HG02884 (cell line): ENCODE measurements around the gene STX4.

Experiments
- ATAC-seq: cut with Tn5 transposase; IDR thresholded peaks from one replicate; pipeline ENCODE4 v1.9.1; 2021; ENCODE audit warnings: mild to moderate bottlenecking, moderate library complexity; ENCODE audit not compliant: unreplicated experiment

The STX4 gene

DNA sequence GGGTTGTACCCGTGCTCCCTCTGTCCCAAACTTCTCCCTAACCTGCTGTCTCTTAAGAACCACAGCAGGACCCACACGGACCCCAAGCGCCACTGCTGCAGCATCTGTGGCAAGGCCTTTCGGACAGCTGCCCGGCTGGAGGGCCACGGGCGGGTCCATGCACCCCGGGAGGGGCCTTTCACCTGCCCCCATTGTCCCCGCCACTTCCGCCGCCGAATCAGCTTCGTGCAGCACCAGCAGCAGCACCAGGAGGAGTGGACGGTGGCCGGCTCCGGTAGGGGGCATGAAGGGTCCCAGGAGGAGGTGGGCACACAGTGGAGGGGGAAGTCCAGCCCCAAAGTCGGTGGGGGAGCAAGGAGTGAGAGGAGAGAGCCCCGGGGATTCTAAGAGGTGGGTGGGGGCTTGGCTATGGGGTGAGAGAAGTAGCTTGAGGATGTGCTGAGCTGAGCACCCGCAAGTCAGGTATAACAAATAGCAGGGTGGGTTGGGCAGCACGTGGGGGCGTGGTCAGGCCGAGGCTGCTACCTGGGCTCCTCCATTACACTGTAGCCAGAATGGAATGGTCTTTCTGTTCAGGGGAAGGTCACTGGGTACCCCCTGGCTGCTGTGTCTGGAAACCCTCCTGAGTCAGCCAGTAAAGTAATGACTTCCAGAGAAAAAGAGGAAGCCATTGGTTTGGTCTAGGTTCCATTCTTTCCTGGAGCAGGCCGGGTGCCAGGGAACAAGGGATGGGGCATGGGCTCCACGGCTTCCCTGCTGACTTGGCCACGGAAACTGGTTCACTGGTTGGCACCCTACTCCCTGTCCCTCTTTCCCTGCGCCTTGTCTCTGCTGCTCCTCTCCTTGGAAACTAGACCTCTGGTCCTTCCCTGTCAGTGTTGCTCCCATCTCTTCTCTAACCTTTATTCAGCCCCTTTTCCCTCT is 48.3 kb downstream of the STX4 start:
- no peak for ATAC-seq

DNA sequence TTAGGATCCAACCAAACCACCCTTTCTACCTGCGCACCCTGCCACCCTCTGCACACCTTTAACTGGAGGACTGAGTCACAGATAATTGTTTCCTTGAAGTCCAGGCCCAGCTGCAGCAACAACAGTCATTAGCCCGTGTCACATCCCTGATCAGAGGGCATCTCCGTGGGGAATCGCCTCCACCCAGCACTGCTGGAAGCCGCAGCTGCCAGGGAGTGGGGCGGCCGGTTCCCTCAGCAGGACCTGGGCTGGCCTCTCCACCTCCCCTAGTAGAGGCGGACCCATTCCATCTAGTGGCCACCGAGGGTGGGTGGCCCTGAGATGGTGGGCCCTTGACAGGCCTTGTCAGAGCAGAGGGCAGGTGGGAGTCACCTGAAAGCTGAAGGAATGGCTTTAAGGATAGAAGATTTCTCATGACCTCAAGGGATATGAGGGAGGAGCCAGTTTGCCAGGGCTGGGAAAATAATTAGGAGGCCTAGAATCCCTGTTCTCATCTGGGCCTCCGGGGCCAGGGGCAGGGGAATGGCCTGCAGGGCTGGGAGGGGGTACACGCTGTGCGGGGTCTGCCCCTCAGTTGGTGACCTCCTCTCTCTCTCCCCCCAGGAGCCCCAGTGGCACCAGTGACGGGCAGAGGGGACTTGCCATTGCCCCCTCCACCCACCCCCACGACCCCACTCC is 49.1 kb downstream of the STX4 start:
- no peak for ATAC-seq

DNA sequence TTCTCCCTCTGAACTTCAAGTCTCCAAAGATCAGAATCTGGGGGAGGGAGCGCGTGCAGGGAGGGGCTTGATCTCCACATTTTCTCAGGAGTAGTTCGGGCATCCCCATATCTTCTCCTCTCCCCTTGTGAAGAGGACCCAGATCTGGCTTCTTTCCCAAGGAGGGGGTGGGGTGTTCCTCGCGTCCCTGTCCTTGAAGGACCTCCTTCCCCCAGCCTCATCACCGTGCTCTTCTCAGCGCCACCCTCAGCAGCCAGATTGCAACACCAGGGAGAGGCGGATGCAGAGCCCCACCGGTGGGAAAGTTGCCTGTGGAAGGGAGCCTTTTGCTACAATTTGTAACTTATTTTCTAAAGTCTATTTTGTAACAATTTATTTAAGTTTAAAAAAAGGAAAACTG is 49.7 kb downstream of the STX4 start:
- no peak for ATAC-seq

DNA sequence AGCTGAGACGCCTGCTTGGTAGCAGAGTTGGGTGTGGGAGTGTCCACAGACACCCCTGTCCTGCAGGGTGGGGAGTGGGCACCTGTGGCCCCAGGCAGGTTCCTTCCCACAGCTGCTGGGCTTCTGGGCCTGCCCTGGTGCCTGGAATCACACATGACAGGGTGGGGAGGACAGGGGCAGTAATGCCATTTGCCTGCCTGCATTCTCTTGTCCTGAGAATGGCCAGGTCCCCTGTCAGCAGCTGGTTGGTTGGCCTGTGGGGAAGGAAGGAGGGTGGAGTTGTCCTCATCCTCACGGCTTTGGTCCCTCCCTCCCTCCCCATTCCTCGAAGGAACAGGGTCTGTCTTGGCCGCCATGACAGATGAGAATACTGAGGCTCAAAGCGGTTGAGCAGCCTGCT is 50.2 kb downstream of the STX4 start:
- no peak for ATAC-seq

DNA sequence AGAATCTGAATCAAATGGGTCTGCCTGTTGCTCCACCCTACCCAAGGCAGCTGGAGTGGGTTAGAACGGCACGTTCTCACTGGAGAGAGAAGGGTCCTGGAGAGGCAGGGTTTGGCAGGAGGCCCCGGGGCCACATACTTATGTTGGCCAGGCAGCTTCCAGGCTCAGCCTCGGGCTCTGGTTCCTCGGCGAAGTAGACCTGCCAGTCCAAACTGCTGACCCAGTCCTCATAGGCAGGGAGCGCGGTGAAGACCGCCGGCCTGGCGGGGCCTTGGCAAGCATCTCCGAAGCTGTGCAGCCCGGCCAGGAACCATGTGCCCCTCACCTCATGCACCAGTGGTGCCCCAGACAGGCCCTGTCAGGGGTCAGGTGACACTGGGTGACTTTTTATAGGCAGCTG is 50.6 kb downstream of the STX4 start:
- no peak for ATAC-seq

DNA sequence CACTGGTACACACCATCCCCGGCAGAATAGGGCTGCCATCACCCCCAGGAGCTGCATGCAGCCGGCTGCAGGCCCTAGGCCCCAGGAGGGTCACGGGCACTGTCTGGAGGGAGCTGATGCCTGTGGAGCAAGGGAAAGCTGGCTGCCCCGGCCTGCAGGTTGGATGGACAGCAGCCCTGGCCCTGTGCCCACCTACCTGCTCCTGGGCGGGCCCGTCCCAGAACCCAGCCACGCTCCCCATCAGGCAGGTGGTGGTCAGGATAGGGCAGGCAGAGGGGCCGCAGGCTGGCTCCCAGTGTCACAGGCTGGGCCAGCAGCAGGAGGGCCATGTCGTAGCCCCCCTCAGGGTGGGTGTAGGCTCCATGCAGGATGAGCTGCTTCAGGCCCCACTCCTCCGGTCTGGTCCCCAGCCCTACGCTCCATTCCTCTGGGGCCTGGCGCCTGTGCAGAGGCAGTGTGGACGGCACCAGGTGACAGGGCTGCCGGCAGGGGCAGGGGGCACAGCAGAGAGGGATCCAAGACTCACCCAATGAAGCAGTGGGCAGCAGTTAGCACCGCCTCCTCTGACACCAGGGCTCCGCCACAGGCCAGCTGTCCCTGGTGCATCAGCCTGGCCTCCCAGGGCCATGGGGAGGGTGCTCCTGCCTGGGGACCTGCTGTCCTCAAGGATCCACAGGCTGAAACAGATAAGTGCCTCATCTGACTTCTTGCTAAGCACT is 51.4 kb downstream of the STX4 start:
- no peak for ATAC-seq

DNA sequence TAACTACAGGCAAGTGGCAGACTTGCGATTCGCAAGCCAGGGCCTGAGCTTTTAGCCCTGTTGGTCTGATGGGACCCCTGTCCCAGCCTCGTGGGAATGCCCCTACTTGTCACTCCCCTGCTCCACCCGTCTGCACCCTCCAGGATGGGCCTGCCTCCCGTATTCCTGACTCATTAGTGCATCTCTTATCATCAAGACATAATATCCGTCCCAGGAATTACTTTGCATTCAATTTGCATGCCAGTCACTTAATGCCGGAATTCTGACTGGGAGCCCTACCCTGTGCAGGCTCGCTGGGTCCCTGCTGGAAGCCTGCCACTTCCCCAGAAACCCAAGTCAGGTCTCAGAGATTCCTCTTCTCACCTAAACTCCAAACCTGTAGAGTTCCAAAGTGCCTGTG is 52.1 kb downstream of the STX4 start:
- ATAC-seq = no peak

DNA sequence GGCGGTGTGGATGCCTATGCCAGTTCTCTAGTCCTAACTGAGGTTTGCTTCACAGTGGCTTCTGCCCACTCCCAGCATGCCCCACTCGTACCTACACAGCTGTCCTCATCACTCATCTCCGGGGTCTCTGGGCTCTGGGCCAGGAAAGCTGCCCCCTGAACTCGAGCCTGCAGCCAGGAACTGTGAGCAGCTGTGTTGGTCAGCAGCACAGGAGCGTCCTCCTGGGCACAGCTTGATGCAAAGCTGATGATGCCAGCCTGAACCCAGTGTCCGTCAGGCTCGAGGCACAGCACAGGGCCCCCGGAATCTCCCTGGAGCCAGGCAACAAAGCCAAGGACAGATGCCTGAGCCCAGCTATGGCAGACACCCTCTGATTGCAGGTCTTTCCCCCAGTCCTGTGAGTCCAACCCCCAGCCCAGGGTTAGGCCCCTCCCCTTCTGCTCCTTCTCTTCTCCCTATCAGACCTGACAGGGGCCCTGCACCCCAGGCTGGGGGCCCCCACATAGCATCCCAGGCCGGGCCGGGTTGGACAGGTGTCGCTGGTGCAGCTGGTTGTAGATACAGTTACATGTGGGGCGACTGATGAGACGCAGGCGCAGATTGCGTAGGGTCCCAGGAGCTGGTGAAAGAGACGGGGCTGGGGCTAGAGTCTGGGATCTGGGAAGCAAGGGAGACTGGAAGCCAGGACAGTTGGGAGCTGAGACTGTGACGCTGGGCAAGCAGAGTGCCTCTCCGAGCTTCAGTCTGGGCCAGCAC is 52.7 kb downstream of the STX4 start:
- no peak for ATAC-seq

DNA sequence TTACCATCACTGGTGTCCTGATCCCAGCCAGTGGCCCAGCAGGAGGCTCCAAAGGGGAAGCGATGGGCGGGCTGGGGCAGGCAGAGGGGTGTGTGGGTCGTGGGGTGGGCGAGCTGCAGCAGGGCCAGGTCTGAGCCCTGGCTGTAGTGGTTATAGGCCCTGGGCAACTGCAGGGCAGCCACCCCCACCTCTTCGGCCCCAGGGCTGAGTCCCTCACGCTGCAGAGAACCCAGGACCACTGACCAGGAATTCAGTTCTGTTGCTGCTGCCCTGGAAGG is 53.2 kb downstream of the STX4 start:
- ATAC-seq = no peak

DNA sequence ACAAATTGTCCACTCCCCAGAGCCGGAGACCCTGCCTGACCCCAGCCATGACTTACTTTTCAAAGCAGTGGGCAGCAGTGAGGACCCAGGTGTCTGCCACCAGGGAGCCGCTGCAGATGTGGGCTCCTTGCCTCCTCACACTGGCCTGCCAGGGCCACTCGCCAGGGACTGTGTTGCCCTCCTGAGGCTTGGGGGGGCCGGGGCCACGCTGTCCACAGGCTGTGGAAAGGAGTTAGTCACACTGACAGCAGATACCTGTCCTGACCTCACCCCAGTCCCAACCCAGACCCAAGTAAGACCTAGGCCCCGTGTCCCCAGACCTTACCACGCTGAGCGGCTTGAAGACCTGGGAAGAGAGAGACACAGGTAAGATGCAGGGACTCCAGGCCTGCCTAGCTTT is 54.1 kb downstream of the STX4 start:
- ATAC-seq = no peak

DNA sequence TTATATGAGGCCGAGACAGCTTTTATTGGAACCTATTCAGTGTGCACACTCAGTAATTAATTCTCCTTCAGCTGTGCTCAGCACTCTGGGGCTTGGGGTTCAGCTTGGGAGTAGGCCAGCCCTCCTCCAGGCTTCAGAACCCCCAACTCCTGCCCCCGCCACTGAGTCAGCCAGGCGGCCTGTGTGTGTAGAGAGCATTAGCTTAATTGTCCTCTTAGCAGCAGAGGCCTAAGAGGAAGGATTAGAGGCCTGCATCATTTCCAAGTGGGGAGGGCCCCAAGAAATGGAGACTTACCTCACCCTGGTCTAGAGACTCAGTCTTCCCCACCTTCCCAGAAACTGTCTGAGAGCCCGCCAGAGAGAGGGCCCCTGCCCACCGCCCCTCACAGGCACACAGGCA is 54.6 kb downstream of the STX4 start:
- no peak for ATAC-seq

DNA sequence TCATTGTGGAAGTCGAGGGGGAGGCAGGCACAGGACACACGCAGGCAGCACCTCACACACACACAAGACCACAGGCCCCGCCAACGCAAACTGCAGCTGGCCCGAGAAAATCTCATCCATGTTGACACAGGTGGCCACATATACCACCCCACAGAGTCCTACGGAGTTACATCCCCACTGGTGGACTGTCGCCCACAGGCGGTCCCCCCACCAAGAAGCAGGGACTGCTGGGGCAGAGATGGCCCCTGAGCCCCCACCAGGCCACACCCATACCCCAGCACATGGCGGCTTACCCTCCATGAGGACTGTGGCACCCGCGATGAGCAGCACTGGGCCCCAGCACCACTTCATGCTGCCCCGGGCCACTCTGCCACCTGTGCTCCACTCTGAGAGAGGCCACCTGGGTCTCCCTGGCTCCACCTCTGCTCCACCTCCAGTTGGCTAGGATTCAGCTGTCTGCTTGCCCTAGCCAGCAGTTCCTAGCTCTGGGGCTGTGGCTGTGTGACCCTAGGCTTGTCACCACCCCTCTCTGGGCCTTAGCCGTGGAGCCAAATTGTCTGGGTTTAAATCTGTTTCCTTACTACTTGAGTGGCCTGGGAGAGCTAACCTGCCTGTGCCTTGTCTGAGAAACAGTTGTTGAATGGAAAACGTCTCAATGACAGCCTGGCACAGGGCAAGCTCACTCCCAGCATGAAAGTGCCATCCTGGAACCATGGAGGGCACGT is 55.3 kb downstream of the STX4 start, which contains the start of gene PRSS53:
Gene PRSS53 (minus strand): TSS at position 485 of the 725 bp plus-strand sequence. CDS start 134 bp downstream, at position 351.
- ATAC-seq = no peak

DNA sequence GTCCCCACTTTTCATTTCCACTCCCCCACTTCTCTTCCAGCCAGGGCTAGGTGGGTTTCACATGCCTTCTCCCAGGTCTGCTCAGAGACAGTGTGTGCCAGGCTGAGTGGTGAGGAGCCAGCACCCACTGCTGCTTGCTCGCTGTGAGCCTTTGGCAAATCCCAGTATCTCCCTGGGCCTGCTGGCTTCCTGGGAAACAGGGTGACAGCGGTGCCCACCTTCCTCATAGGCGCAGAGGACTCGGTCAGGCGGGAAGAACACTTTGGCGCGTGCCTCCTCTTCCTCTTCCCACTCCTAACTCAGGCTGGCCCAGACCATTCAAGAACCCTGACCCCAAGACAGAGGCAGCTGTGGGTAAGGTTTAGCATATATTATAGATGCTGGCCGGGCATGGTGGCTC is 55.8 kb downstream of the STX4 start:
- no peak for ATAC-seq
